BLaER1 (cell line): ENCODE measurements around the gene IL21R.

ENCODE experiments used
- H3K27ac ChIP-seq: shearing (Covaris generic); formaldehyde crosslinking; 2 replicates; pipeline ENCODE4 v1.8.1; 2022
- H3K27me3 ChIP-seq: shearing (Covaris generic); formaldehyde crosslinking; 2 replicates; pipeline ENCODE4 v1.8.1; 2022
- H3K36me3 ChIP-seq: shearing (Covaris generic); formaldehyde crosslinking; 2 replicates; pipeline ENCODE4 v1.8.1; 2022
- H3K4me1 ChIP-seq: shearing (Covaris generic); formaldehyde crosslinking; 2 replicates; pipeline ENCODE4 v1.8.1; 2022
- H3K4me2 ChIP-seq: shearing (Covaris generic); formaldehyde crosslinking; 2 replicates; pipeline ENCODE4 v1.8.1; 2022
- H3K4me3 ChIP-seq: shearing (Covaris generic); formaldehyde crosslinking; 2 replicates; pipeline ENCODE4 v1.8.1; 2022
- H3K9ac ChIP-seq: shearing (Covaris generic); formaldehyde crosslinking; 2 replicates; pipeline ENCODE4 v1.8.1; 2022
- H3K9me3 ChIP-seq: shearing (Covaris generic); formaldehyde crosslinking; 2 replicates; pipeline ENCODE4 v1.8.1; 2022
- H4K20me1 ChIP-seq: shearing (Covaris generic); formaldehyde crosslinking; 2 replicates; pipeline ENCODE4 v1.8.1; 2022
- Cebpa-rat ChIP-seq: shearing (Covaris generic); IDR thresholded peaks from 2 replicates; pipeline ENCODE4 v1.8.1; 2022

IL21R gene

GRCh38 chr16:27486344-27486743, 84.4 kb downstream of the IL21R start:
- Histone ChIP-seq H3K36me3 (peaks cover 100% of the 10 kb centered on the region), H3K27ac (no peak overlapping the region), H3K4me1 (no peaks in the 10 kb centered on the region), H3K9me3 (no peaks in the 10 kb centered on the region), H4K20me1 (no peaks in the 10 kb centered on the region), H3K9ac (no peak overlapping the region), H3K4me2 (no peak overlapping the region), H3K4me3 (no peak overlapping the region), H3K27me3 (no peaks in the 10 kb centered on the region; the same call in 1 of the 2 replicates)
- no peak for TF ChIP-seq Cebpa-rat

GRCh38 chr16:27486760-27487159, 84.8 kb downstream of the IL21R start:
- Histone ChIP-seq H4K20me1 (no peaks in the 10 kb centered on the region), H3K4me3 (no peak overlapping the region), H3K9me3 (no peaks in the 10 kb centered on the region), H3K9ac (no peak overlapping the region), H3K36me3 (peaks cover 100% of the 10 kb centered on the region), H3K27ac (no peak overlapping the region), H3K4me1 (no peaks in the 10 kb centered on the region; the same call in 1 of the 2 replicates), H3K4me2 (no peak overlapping the region), H3K27me3 (no peaks in the 10 kb centered on the region; the same call in 1 of the 2 replicates)
- no peak for TF ChIP-seq Cebpa-rat

GRCh38 chr16:27489421-27489820, 87.4 kb downstream of the IL21R start:
- peaks cover 98% of the 10 kb centered on the region for H3K36me3 ChIP-seq

GRCh38 chr16:27489906-27490305, 87.9 kb downstream of the IL21R start:
- Histone ChIP-seq H3K27ac (no peak overlapping the region), H3K9ac (no peak overlapping the region), H3K4me2 (no peak overlapping the region), H3K4me3 (no peak overlapping the region), H3K27me3 (no peaks in the 10 kb centered on the region), H3K4me1 (peaks cover 5% of the 10 kb centered on the region; the same call in 1 of the 2 replicates), H4K20me1 (no peaks in the 10 kb centered on the region), H3K9me3 (no peaks in the 10 kb centered on the region), H3K36me3 (peaks cover 98% of the 10 kb centered on the region)
- no peak for TF ChIP-seq Cebpa-rat

More at GRCh38 chr16:27489421-27489820, 87.4 kb downstream of the IL21R start:
- Histone ChIP-seq H3K4me1 (peaks cover 5% of the 10 kb centered on the region; the same call in 1 of the 2 replicates), H3K4me2 (no peak overlapping the region), H3K9ac (no peak overlapping the region), H3K27ac (no peak overlapping the region), H3K27me3 (no peaks in the 10 kb centered on the region), H3K9me3 (no peaks in the 10 kb centered on the region), H3K4me3 (no peak overlapping the region), H4K20me1 (no peaks in the 10 kb centered on the region)
- no peak for TF ChIP-seq Cebpa-rat

- H3K27ac ChIP-seq, result no peak overlapping the region
- no peaks in the 10 kb centered on the region for H3K9me3 ChIP-seq
- peaks cover 5% of the 10 kb centered on the region; the same call in 1 of the 2 replicates for H3K4me1 ChIP-seq
- no peak overlapping the region for H3K4me3 ChIP-seq
- TF ChIP-seq Cebpa-rat, result no peak
- H3K36me3 ChIP-seq, result peaks cover 98% of the 10 kb centered on the region
- H3K4me2 ChIP-seq, result no peak overlapping the region
- no peak overlapping the region for H3K9ac ChIP-seq
- H4K20me1 ChIP-seq, result no peaks in the 10 kb centered on the region
- H3K27me3 ChIP-seq, result no peaks in the 10 kb centered on the region
Observed at GRCh38 chr16:27491894-27492587, 90.1 kb downstream of the IL21R start.

GRCh38 chr16:27492588-27492979, 90.6 kb downstream of the IL21R start:
- Histone ChIP-seq H3K4me1 (peaks cover 5% of the 10 kb centered on the region; the same call in 1 of the 2 replicates), H3K36me3 (peaks cover 98% of the 10 kb centered on the region), H4K20me1 (no peaks in the 10 kb centered on the region), H3K27ac (no peak overlapping the region), H3K9me3 (no peaks in the 10 kb centered on the region), H3K27me3 (no peaks in the 10 kb centered on the region), H3K4me3 (no peak overlapping the region), H3K4me2 (no peak overlapping the region), H3K9ac (no peak overlapping the region)
- TF ChIP-seq Cebpa-rat, result no peak

GRCh38 chr16:27495191-27495590, 93.2 kb downstream of the IL21R start:
- Histone ChIP-seq H3K27ac (no peak overlapping the region), H3K4me3 (no peak overlapping the region), H3K27me3 (no peaks in the 10 kb centered on the region), H4K20me1 (no peaks in the 10 kb centered on the region), H3K9me3 (no peaks in the 10 kb centered on the region), H3K36me3 (peaks cover 97% of the 10 kb centered on the region), H3K4me2 (no peak overlapping the region), H3K4me1 (peaks cover 5% of the 10 kb centered on the region; the same call in 1 of the 2 replicates), H3K9ac (no peak overlapping the region)
- no peak for TF ChIP-seq Cebpa-rat

- no peak overlapping the region for H3K4me3 ChIP-seq
- no peaks in the 10 kb centered on the region for H4K20me1 ChIP-seq
- no peak overlapping the region for H3K9ac ChIP-seq
- no peak for TF ChIP-seq Cebpa-rat
- H3K9me3 ChIP-seq, result no peaks in the 10 kb centered on the region
- peaks cover 97% of the 10 kb centered on the region for H3K36me3 ChIP-seq
- H3K27ac ChIP-seq, result no peak overlapping the region
- no peaks in the 10 kb centered on the region for H3K27me3 ChIP-seq
- no peaks in the 10 kb centered on the region for H3K4me1 ChIP-seq
- no peak overlapping the region for H3K4me2 ChIP-seq
Observed at GRCh38 chr16:27498031-27498825, 96.3 kb downstream of the IL21R start.

GRCh38 chr16:27498916-27499658, 97.1 kb downstream of the IL21R start:
- no peaks in the 10 kb centered on the region for H3K9me3 ChIP-seq
- H3K36me3 ChIP-seq, result peaks cover 98% of the 10 kb centered on the region
- no peak overlapping the region for H3K27ac ChIP-seq
- no peaks in the 10 kb centered on the region for H3K4me1 ChIP-seq
- no peaks in the 10 kb centered on the region for H4K20me1 ChIP-seq
- no peak overlapping the region for H3K4me3 ChIP-seq
- no peaks in the 10 kb centered on the region for H3K27me3 ChIP-seq
- no peak for TF ChIP-seq Cebpa-rat
- no peak overlapping the region for H3K4me2 ChIP-seq
- H3K9ac ChIP-seq, result no peak overlapping the region
